Colonic mucosa (tissue), 4 donors: Measurements from ENCODE around the gene MED16. TPM values are rescaled to one million over a fixed set of nuclear protein-coding genes. Genes with fewer than 3 reads are reported as not detected.

Source experiments
- DNase-seq: peaks from one replicate; pipeline ENCODE4 v3.0.0-alpha.2; 2020
- H3K27ac ChIP-seq: fragments of 200-600 bp; one replicate; pipeline ENCODE4 v1.8.0; 2021
- H3K27me3 ChIP-seq: fragments of 200-600 bp; one replicate; pipeline ENCODE4 v1.8.0; 2021
- H3K36me3 ChIP-seq: fragments of 200-600 bp; one replicate; pipeline ENCODE4 v1.8.0; 2021
- H3K4me1 ChIP-seq: fragments of 200-600 bp; one replicate; pipeline ENCODE4 v1.8.0; 2021; ENCODE audit warnings: mild to moderate bottlenecking
- H3K4me3 ChIP-seq: fragments of 200-600 bp; one replicate; pipeline ENCODE4 v1.8.0; 2021
- H3K9ac ChIP-seq, 2 donors: one replicate each; pipeline ENCODE4 v1.7.0; 2013; ENCODE audit warnings: control low read depth in 2 of 2, low read depth in 2 of 2, low read length in 2 of 2
- H3K9me3 ChIP-seq: fragments of 200-600 bp; one replicate; pipeline ENCODE4 v1.8.0; 2021
- CTCF ChIP-seq: fragments of 200-600 bp; IDR thresholded peaks from one replicate; pipeline ENCODE4 v1.8.0; 2022; ENCODE audit warnings: antibody characterized with exemption, mild to moderate bottlenecking
- intact Hi-C: fragments of 100-400 bp; cut with DNase I; formaldehyde crosslinking; loops from one replicate; pipeline ENCODE4 v1.14.1; 2022
- total RNA-seq, 2 donors: library from RNA; stranded (reverse); fragmentation: NEBNext Ultra II Directional in 1 of 2; extraction: Animal tissue kit (Norgen Biotek cat#: 25700) in 1 of 2; gene quantifications; one replicate each; pipeline ENCODE4 v1.2.1, GENCODE V29; 2021
- donor health status: healthy.
- donor health status: DM: no; HTN: no; CAD: no.
- donor health status: DM: no; HTN: no; CAD: no.

Gene MED16
- total RNA-seq, 2 donors from 2014 or later: 73.3 to 83.2 TPM

- H3K27me3 ChIP-seq: no peaks in the 10 kb centered on the region
- H3K36me3 ChIP-seq: no peaks in the 10 kb centered on the region
- DNase-seq: no peak
- H3K4me1 ChIP-seq: peaks cover 31% of the 10 kb centered on the region
- intact Hi-C loops: no loop called here
- peak overlapping the region; percentile 38 to 43 for H3K9ac ChIP-seq
- no peaks in the 10 kb centered on the region for H3K9me3 ChIP-seq
- no peak for TF ChIP-seq CTCF
- H3K4me3 ChIP-seq: no peak overlapping the region
- H3K27ac ChIP-seq: peak overlapping the region; percentile 41
Measured at GRCh38 chr19:934197-934840, 41.3 kb upstream of the MED16 start.

- peaks cover 31% of the 10 kb centered on the region for H3K4me1 ChIP-seq
- intact Hi-C loops: no loop called here
- DNase-seq: no peak
- TF ChIP-seq CTCF: no peak
- H3K9me3 ChIP-seq: no peaks in the 10 kb centered on the region
- no peaks in the 10 kb centered on the region for H3K36me3 ChIP-seq
- H3K27me3 ChIP-seq: no peaks in the 10 kb centered on the region
- H3K9ac ChIP-seq: no peak overlapping the region
- H3K27ac ChIP-seq: peak overlapping the region; percentile 47
- no peak overlapping the region for H3K4me3 ChIP-seq
Measured at GRCh38 chr19:933553-933882, 40.5 kb upstream of the MED16 start.

GRCh38 chr19:932648-933552 is 39.9 kb upstream of the MED16 start:
- no peak overlapping the region for H3K4me3 ChIP-seq

GRCh38 chr19:931860-932647 is 39.1 kb upstream of the MED16 start:
- DNase-seq: no peak
- no peak for TF ChIP-seq CTCF
- intact Hi-C loops: no loop called here
- H3K36me3 ChIP-seq: no peaks in the 10 kb centered on the region
- peak overlapping the region in 1 of 2 donors; percentile 43 for H3K9ac ChIP-seq
- H3K4me1 ChIP-seq: peaks cover 31% of the 10 kb centered on the region
- no peaks in the 10 kb centered on the region for H3K27me3 ChIP-seq
- H3K27ac ChIP-seq: peak overlapping the region; percentile 47
- H3K4me3 ChIP-seq: no peak overlapping the region
- no peaks in the 10 kb centered on the region for H3K9me3 ChIP-seq

More at GRCh38 chr19:932648-933552, 39.9 kb upstream of the MED16 start:
- intact Hi-C loops: no loop called here
- peak; percentile 61 for DNase-seq
- Histone ChIP-seq H3K9me3 (no peaks in the 10 kb centered on the region), H3K27me3 (no peaks in the 10 kb centered on the region), H3K36me3 (no peaks in the 10 kb centered on the region), H3K27ac (peak overlapping the region; percentile 47), H3K4me1 (peaks cover 31% of the 10 kb centered on the region), H3K9ac (peak overlapping the region; percentile 12 to 43)
- no peak for TF ChIP-seq CTCF

- no peak overlapping the region for H3K9ac ChIP-seq
- H3K27me3 ChIP-seq: no peaks in the 10 kb centered on the region
- no peak for TF ChIP-seq CTCF
- no peak for DNase-seq
- no peak overlapping the region for H3K4me3 ChIP-seq
- no peaks in the 10 kb centered on the region for H3K9me3 ChIP-seq
- intact Hi-C loops: no loop called here
- no peaks in the 10 kb centered on the region for H3K36me3 ChIP-seq
- peaks cover 25% of the 10 kb centered on the region for H3K4me1 ChIP-seq
- H3K27ac ChIP-seq: no peak overlapping the region
Measured at GRCh38 chr19:929891-930258, 36.9 kb upstream of the MED16 start.
